Hepatocyte (in vitro differentiated cells): ENCODE results near the gene AMIGO1. TPM values are rescaled to one million over a fixed set of nuclear protein-coding genes. Genes with fewer than 3 reads are reported as not detected.

Source experiments
- DNase-seq: peaks from one replicate; pipeline ENCODE4 v3.0.0-alpha.2; 2016; ENCODE audit warnings: low spot score
- H2AFZ ChIP-seq: fragments of 200-600 bp; sonication (generic); 2 replicates; pipeline ENCODE4 v1.6.0; 2016; ENCODE audit warnings: antibody characterized with exemption, mild to moderate bottlenecking
- H3K27ac ChIP-seq: fragments of 200-600 bp; sonication (generic); 2 replicates; pipeline ENCODE4 v1.5.1; 2016; ENCODE audit warnings: mild to moderate bottlenecking
- H3K27me3 ChIP-seq: fragments of 200-600 bp; sonication (generic); 2 replicates; pipeline ENCODE4 v1.6.1; 2016
- H3K36me3 ChIP-seq: fragments of 200-600 bp; sonication (generic); replicated peaks from 2 replicates; pipeline ENCODE4 v1.5.1; 2016; ENCODE audit warnings: low read depth; ENCODE audit not compliant: insufficient read depth
- H3K4me1 ChIP-seq: fragments of 200-600 bp; sonication (generic); 2 replicates; pipeline ENCODE4 v1.5.1; 2016; ENCODE audit warnings: mild to moderate bottlenecking, moderate library complexity; ENCODE audit not compliant: insufficient read depth
- H3K4me2 ChIP-seq: fragments of 200-600 bp; sonication (generic); 2 replicates; pipeline ENCODE4 v1.6.0; 2016
- H3K4me3 ChIP-seq: fragments of 200-600 bp; sonication (generic); 2 replicates; pipeline ENCODE4 v1.5.1; 2016; ENCODE audit warnings: mild to moderate bottlenecking
- H3K79me2 ChIP-seq: fragments of 200-600 bp; sonication (generic); 2 replicates; pipeline ENCODE4 v1.6.0; 2017; ENCODE audit warnings: mild to moderate bottlenecking
- H3K9me2 ChIP-seq: fragments of 200-600 bp; sonication (generic); replicated peaks from 2 replicates; pipeline ENCODE4 v1.6.0; 2017; ENCODE audit warnings: mild to moderate bottlenecking; ENCODE audit not compliant: insufficient read depth
- H3K9me3 ChIP-seq: fragments of 200-600 bp; sonication (generic); 2 replicates; pipeline ENCODE4 v1.5.1; 2016; ENCODE audit warnings: low read depth, mild to moderate bottlenecking
- H4K20me1 ChIP-seq: fragments of 200-600 bp; sonication (generic); 2 replicates; pipeline ENCODE4 v1.6.0; 2016; ENCODE audit warnings: mild to moderate bottlenecking; ENCODE audit not compliant: insufficient read depth, poor library complexity, severe bottlenecking
- CTCF ChIP-seq: fragments of 200-600 bp; sonication (generic); IDR thresholded peaks from 2 replicates; pipeline ENCODE4 v1.5.1; 2016; ENCODE audit warnings: antibody characterized with exemption, mild to moderate bottlenecking; ENCODE audit not compliant: poor library complexity
- EZH2 ChIP-seq: fragments of 200-600 bp; sonication (generic); IDR thresholded peaks from 2 replicates; pipeline ENCODE4 v1.6.1; 2016; ENCODE audit warnings: antibody characterized with exemption, mild to moderate bottlenecking, borderline replicate concordance
- EZH2phosphoT487 ChIP-seq: fragments of 200-600 bp; sonication (generic); IDR thresholded peaks from one replicate; pipeline ENCODE4 v1.6.1; 2018; ENCODE audit warnings: antibody characterized with exemption, mild to moderate bottlenecking, low read depth, moderate library complexity; ENCODE audit not compliant: unreplicated experiment, severe bottlenecking
- WGBS: methylation state at CpG from one replicate; pipeline ENCODE4 v1.1.6; 2016; ENCODE audit warnings: low lambda C conversion rate; ENCODE audit errors: missing lambda C conversion rate; 5-methylcytosine and 5-hydroxymethylcytosine counted together
- polyA plus RNA-seq: library from polyadenylated mRNA; unstranded; fragments of >200 nt; fragmentation: Nextera tagmentation; extraction: Ambion mirVana; gene quantifications from 2 replicates; pipeline ENCODE4 v1.2.1, GENCODE V29; 2016
- total RNA-seq: library from RNA; depleted of rRNA; stranded (reverse); fragments of >200 nt; gene quantifications from 2 replicates; pipeline ENCODE4 v1.2.3, GENCODE V29; 2014

Gene AMIGO1
- total and polyA plus RNA-seq, 2 experiments from 2014 or later, result 2.0 to 4.1 TPM

GRCh38 chr1:109493227-109493626, 16.3 kb downstream of the AMIGO1 start:
- Histone ChIP-seq H3K27ac (no peak overlapping the region), H3K4me1 (peaks cover 7% of the 10 kb centered on the region), H2AFZ (peak overlapping the region; percentile 26), H3K9me2 (no peaks in the 10 kb centered on the region), H3K36me3 (no peaks in the 10 kb centered on the region), H3K4me2 (peak overlapping the region; percentile 65), H3K4me3 (no peak overlapping the region), H3K9me3 (no peaks in the 10 kb centered on the region), H4K20me1 (no peaks in the 10 kb centered on the region), H3K27me3 (no peaks in the 10 kb centered on the region), H3K79me2 (peaks cover 17% of the 10 kb centered on the region)
- DNase-seq, result no peak
- WGBS, result 77% methylated on average over 4 of the region's 4 CpGs
- TF ChIP-seq EZH2, result no peak
- no peak for TF ChIP-seq EZH2phosphoT487
- no peak for TF ChIP-seq CTCF

GRCh38 chr1:109492779-109493178, 16.7 kb downstream of the AMIGO1 start:
- 91% methylated on average over 4 of the region's 4 CpGs for whole genome bisulfite sequencing
- no peak for TF ChIP-seq CTCF
- TF ChIP-seq EZH2, result no peak
- no peak for TF ChIP-seq EZH2phosphoT487

GRCh38 chr1:109491372-109491771, 18.2 kb downstream of the AMIGO1 start:
- 90% methylated on average over 8 of the region's 8 CpGs for WGBS
- Histone ChIP-seq H4K20me1 (no peaks in the 10 kb centered on the region), H2AFZ (no peak overlapping the region), H3K27me3 (no peaks in the 10 kb centered on the region), H3K4me1 (peaks cover 7% of the 10 kb centered on the region), H3K9me3 (no peaks in the 10 kb centered on the region), H3K9me2 (no peaks in the 10 kb centered on the region), H3K79me2 (peaks cover 14% of the 10 kb centered on the region), H3K4me2 (no peak overlapping the region), H3K27ac (no peak overlapping the region), H3K36me3 (no peaks in the 10 kb centered on the region), H3K4me3 (no peak overlapping the region)
- DNase-seq, result no peak
- TF ChIP-seq CTCF, result no peak
- TF ChIP-seq EZH2, result no peak
- TF ChIP-seq EZH2phosphoT487, result no peak

More at GRCh38 chr1:109492779-109493178, 16.7 kb downstream of the AMIGO1 start:
- Histone ChIP-seq H3K4me1 (peaks cover 7% of the 10 kb centered on the region), H3K27me3 (no peaks in the 10 kb centered on the region), H2AFZ (no peak overlapping the region), H3K4me3 (no peak overlapping the region), H4K20me1 (no peaks in the 10 kb centered on the region), H3K9me2 (no peaks in the 10 kb centered on the region), H3K9me3 (no peaks in the 10 kb centered on the region), H3K27ac (no peak overlapping the region), H3K79me2 (peaks cover 17% of the 10 kb centered on the region), H3K36me3 (no peaks in the 10 kb centered on the region), H3K4me2 (no peak overlapping the region)
- DNase-seq, result no peak

- no peaks in the 10 kb centered on the region for H3K36me3 ChIP-seq
- no peak overlapping the region for H3K27ac ChIP-seq
- no peaks in the 10 kb centered on the region for H3K9me3 ChIP-seq
- no peaks in the 10 kb centered on the region for H3K9me2 ChIP-seq
- H3K79me2 ChIP-seq, result peaks cover 14% of the 10 kb centered on the region
- TF ChIP-seq EZH2 (no peak), CTCF (no peak), EZH2phosphoT487 (no peak)
- no peak overlapping the region for H2AFZ ChIP-seq
- DNase-seq, result no peak
- peaks cover 7% of the 10 kb centered on the region for H3K4me1 ChIP-seq
- H3K4me2 ChIP-seq, result no peak overlapping the region
- H3K27me3 ChIP-seq, result no peaks in the 10 kb centered on the region
- WGBS, result 92% methylated on average over 11 of the region's 11 CpGs
- H3K4me3 ChIP-seq, result no peak overlapping the region
- H4K20me1 ChIP-seq, result no peaks in the 10 kb centered on the region
Measured at GRCh38 chr1:109490934-109491302, 18.6 kb downstream of the AMIGO1 start.
